NOMO-1 treated with DMSO at 0.1 percent for 48 hours (cell line): ENCODE results near the gene IQCK.

Source experiments
- DNase-seq: peaks from one replicate; lab custom pipeline; 2025; ENCODE audit not compliant: unreplicated experiment; lab: John Stamatoyannopoulos, UW

IQCK gene

GRCh38 chr16:19856120-19856519, 138.0 kb downstream of the IQCK start:
- no peak for DNase-seq

- no peak for DNase-seq
Observed at GRCh38 chr16:19857593-19858339, 139.7 kb downstream of the IQCK start.

DNA sequence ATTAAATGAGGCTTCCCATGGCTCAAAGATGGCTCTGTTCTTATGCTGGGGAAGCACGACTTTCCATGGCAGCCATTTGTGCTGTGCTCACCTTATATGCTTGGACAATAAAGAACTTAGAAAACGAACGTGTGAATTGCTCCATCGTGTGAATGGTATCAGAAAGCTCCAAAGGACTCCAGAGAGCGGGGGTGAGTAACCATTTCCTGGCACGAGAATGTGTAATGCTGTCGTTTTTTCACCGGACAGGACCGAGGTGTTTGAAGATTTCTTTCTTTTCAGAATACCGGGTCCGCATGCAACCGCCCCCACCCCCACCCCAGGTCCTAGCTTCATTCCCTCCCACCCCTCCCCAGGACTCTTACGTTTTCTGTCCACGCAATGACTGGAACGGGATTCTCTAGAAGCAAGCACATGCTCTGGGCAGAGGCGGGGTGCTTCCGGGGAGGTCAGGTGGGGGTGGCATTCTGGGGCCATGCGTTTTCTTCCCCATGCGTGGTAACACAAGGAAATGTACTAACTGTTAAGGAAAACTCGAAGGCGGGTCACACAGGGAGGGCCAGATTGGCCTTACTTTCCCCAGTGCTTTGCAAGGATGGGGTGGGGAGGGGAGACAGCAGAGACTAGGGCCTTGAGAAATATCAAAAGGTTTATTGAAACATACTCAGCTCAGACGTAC, 140.4 kb downstream of the IQCK start:
- DNase-seq: no peak

DNA sequence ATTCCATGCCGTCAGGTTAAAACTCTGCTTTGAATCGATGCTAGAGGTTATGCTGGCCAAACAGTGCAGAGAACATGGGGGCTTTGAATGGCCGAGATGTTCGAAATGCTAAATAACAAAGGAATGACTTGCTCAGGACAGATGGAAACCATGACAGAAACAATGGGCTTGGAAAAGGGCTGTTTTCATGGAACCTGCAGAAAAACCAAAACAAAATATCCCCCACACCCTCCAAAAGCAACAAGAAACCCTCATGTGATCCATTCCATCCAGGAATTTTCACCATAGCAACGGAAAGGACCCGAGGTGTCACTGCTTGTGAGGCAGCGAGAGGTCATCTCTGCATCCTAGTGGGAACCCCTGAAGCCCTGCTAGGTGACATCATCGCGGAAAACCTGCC, 141.1 kb downstream of the IQCK start:
- DNase-seq: no peak

GRCh38 chr16:19859603-19860002, 141.5 kb downstream of the IQCK start:
- no peak for DNase-seq

GRCh38 chr16:19860166-19861041, 142.3 kb downstream of the IQCK start:
- DNase-seq: no peak

GRCh38 chr16:19861133-19861532, 143.1 kb downstream of the IQCK start:
- no peak for DNase-seq

GRCh38 chr16:19861811-19862327, 143.8 kb downstream of the IQCK start:
- no peak for DNase-seq

GRCh38 chr16:19863990-19864389, 145.9 kb downstream of the IQCK start:
- no peak for DNase-seq

- DNase-seq: no peak
Observed at GRCh38 chr16:19864566-19864965, 146.5 kb downstream of the IQCK start.

DNA sequence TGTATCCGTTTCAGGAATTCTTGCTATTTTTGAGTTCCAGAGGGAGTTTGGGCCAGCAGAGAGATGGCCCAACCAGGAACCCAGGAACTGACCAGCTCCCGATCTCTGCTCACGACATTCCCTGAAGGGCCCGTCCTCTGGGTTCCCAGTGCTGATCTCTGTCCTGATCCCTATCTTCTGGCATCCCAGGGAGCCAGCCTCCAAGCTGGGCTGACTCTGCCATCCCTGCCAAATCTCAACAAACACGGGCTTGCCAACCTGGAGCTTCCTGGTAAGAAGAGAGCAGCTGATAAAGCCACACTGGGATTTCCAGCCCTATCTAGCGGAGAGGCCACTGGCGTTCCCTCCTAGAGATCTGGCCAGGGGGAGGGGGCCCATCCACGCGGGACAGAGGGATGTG, 150.3 kb downstream of the IQCK start:
- no peak for DNase-seq

GRCh38 chr16:19871721-19872120, 153.7 kb downstream of the IQCK start:
- DNase-seq: no peak

DNA sequence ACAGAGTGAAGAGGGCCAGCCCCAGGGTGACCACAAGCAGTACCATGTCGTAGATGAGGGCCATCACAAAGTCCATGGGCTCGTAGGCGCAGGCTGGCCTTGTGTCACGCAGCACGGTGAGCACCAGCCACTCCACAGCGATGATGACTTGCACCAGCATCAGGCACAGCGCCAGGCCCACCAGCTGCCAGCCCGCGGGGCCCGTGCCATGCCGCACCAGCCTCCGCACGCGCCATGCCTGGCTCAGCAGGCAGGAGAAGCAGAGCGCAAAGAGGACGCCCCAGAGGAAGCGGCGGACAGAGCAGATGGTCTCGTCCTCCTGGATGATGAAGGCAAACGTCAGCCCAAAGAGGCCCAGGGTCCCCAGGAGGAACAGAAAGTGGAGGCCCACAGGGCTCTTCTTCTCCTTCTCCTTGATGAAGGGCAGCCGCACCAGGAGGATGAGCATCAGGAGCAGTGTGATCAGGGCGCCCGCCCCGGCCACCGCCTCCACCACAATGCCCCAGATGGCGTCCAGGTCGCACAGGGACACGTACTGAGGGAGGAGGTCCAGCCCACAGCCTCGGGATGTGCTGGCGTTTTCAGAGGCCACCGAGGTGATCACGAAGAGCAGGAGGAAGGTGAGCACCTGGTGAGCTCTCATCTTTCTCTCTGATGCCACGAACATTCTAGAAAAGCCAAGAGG, 154.2 kb downstream of the IQCK start:
- no peak for DNase-seq

DNA sequence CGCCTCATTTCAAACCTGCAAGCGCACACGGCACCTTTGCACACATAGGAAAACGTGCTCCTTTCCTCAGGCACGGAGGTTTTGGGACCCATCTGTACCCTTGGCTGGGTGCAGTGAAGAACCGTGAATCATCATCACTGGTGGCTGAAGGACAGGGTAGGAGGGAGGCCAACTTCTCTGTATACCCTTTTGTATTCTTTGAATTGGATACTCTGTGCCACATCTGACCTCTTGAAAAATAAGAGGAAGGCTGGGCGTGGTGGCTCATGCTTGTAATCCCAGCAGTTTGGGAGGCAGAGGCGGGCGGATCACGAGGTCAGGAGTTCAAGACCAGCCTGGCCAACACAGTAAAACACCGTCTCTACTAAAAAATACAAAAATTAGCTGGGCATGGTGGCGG, 154.9 kb downstream of the IQCK start:
- DNase-seq: no peak

DNA sequence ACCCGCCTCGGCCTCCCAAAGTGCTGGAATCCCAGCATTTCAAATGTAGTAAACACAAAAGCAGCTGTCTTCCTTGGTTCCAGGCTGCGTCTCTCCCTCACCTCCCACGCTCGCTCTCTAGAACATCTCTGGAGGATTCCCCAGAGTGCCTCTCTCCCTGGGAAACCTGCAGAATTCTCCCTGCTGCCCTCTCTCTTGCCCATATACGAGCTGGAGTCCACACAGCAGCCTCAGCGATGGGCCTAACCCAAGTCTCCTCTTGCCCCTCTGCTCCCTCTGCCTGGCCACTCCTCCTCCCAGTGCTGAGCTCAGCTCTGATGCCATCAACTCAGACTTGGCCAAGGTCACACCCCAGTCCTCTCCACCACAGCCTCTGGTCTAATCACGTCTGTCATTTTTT, 156.0 kb downstream of the IQCK start:
- no peak for DNase-seq

DNA sequence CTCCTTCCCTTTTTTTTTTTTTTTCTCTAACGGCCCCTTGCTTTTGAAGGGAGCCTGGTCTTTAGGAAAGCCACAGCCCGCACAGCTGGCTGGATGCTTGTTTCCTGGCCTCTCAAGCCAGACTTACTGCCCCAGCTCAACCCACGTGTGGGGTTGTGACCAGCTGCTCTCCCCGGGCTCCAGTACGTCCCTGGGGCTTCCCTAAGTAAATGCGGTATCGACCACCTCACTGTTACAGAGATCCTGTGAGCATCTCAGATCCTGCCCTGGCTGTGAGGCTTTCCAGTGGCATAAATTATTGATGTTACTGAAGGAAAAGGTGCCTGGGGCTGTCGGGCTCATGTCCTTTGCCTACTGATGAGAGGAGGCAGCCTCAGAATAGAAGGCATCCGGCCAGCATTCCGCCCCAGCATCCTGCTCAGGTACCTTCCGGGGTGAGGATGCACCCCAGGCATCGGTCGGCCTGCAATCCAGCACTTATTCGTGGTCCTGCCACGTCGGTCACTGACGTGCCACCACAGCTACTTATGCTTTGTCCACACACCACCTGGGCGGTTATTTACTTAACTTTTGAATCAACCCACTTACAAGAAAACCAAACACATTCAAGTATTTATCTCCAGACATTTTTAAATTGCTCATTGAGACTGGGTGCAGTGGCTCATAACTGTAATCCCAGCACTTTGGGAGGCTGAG, 156.9 kb downstream of the IQCK start:
- no peak for DNase-seq

DNA sequence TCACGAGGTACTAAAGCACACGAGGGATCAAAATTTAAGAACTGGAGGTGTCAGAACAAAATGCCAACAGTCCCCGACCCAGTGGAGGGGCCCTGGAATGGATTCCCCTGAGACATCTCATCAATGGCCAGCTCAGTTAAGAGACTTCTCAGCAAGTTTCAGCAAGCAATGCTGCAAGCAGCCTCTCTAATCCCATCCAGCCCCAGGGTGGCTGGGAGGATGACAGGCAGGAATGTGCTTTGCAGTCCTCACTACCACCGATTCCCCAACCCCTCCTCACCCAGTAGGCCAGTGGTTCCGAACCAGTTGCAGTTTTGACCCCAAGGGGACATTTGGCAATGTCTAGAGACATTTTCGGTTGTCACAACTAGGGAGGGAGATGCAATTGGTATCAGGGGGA, 157.8 kb downstream of the IQCK start:
- no peak for DNase-seq

GRCh38 chr16:19876501-19877059, 158.5 kb downstream of the IQCK start:
- DNase-seq: no peak

DNA sequence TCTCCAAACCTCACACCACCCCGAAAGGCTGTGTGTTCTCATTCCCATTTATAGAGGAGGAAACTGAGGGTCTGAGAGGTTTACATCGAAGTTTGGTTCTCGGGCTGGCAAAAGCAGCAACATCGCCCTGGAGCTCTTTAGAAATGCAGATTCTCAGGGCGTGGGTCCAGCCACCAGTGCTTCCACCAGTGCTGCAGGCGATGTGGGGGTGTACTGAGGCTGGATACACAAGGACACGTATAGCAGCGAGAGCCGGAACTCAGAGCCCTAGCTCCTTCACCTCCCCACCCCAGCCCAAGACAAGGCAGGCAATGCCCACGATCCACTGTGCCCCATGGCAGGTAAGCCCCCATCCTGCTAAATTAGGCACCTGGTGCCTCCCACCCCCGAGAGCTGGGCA, 160.7 kb downstream of the IQCK start:
- DNase-seq: no peak

- no peak for DNase-seq
Observed at GRCh38 chr16:19879241-19879792, 161.2 kb downstream of the IQCK start.
